ENCODE data around the gene UVRAG. TPM values are rescaled to one million over a fixed set of nuclear protein-coding genes. Genes with fewer than 3 reads are reported as not detected.

Gene UVRAG
- total RNA-seq (36.6 TPM), polyA plus RNA-seq (16.4 TPM)

GRCh38 chr11:75814677-75815344, at the start of gene UVRAG:
Gene UVRAG, plus strand, starts transcription at chr11:75815210. Its CDS starts 198 bp downstream, at chr11:75815408.
- Histone ChIP-seq H3K27ac (ENCODE audit: low read depth) (peak within 1 kb of the TSS; percentile 89), H3K4me3 (ENCODE audit: low read depth, low read length) (peak within 1 kb of the TSS; percentile 92), H3K4me1 (ENCODE audit: insufficient read depth) (no peaks in the 10 kb centered on the region), H3K36me3 (ENCODE audit: insufficient read depth) (no peaks in the 10 kb centered on the region)
- under 1% methylated on average over 39 of the region's 39 CpGs for WGBS
- peak; percentile 99 for DNase-seq (ENCODE audit: extremely low spot score)

DNA sequence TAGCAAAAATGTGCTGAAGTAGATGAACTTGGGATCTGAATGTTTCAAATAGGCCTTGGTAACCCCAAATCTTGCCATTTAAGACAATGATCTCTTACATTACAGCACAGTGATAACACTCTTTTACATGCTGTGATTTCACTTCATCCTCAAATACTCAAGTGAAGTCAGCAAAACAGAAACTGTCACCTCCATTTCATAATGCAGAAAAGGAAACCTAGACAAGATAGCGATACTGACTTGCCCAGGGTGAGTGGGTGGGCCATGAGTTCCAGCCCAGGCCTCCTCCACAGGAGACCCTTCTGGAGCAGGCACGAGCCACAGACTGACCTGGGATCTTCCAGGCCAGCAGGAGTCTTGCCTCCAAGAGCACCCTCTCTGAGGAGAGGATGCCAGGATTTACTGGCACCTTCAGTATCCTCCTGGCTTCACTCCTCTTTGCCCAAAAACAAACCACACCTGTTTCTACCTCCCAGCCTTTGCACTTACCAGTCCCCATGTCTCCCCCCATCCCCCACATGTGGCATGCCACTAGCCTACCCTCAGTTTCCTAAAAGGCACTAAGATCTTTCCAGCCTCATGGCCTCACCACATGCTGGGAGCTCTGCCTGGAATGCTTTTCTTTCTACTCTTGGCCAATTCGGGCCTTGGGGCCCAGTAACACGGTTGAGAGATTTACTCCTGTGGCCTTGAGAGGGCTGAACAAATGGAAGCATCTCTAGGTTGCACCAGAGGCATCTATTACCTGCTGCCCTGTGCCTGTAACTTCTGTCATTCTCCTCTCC, 48.4 kb upstream of the UVRAG start:
- 76% methylated on average over 4 of the region's 4 CpGs for WGBS
- H3K4me3 ChIP-seq (ENCODE audit: low read depth, low read length): no peak overlapping the region
- no peak overlapping the region for H3K27ac ChIP-seq (ENCODE audit: low read depth)
- no peak for DNase-seq (ENCODE audit: extremely low spot score)
- H3K4me1 ChIP-seq (ENCODE audit: insufficient read depth): no peaks in the 10 kb centered on the region
- no peaks in the 10 kb centered on the region for H3K36me3 ChIP-seq (ENCODE audit: insufficient read depth)

- no peaks in the 10 kb centered on the region for H3K36me3 ChIP-seq (ENCODE audit: insufficient read depth)
- DNase-seq (ENCODE audit: extremely low spot score): no peak
- H3K4me1 ChIP-seq (ENCODE audit: insufficient read depth): no peaks in the 10 kb centered on the region
- WGBS: 94% methylated on average over 6 of the region's 6 CpGs
- H3K27ac ChIP-seq (ENCODE audit: low read depth): no peak overlapping the region
- H3K4me3 ChIP-seq (ENCODE audit: low read depth, low read length): no peak overlapping the region
Measured at GRCh38 chr11:75767228-75767572, 47.8 kb upstream of the UVRAG start.

DNA sequence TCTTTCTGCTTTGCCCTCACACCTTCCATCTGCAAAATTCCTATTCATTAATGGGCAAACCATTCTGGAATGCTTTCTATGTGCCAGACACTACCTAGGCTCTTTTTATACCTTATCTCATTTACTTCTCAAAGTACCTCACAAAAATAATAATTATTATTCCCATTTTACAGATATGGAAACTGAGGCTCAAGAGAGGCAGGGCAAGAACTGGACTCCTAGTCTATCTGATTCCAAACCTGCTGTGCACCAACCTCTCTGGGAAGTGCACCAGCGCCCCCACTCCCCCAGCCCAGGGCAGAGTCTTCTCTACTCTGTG, 47.3 kb upstream of the UVRAG start:
- no peak overlapping the region for H3K4me3 ChIP-seq (ENCODE audit: low read depth, low read length)
- WGBS: 51% methylated on average over 1 of the region's 1 CpG
- H3K4me1 ChIP-seq (ENCODE audit: insufficient read depth): no peaks in the 10 kb centered on the region
- H3K36me3 ChIP-seq (ENCODE audit: insufficient read depth): no peaks in the 10 kb centered on the region
- H3K27ac ChIP-seq (ENCODE audit: low read depth): no peak overlapping the region
- no peak for DNase-seq (ENCODE audit: extremely low spot score)

- no peak within 1 kb of the TSS for H3K27ac ChIP-seq (ENCODE audit: low read depth)
- WGBS: 3% methylated on average over 66 of the region's 66 CpGs
- peak within 1 kb of the TSS; percentile 43 for H3K4me3 ChIP-seq (ENCODE audit: low read depth, low read length)
- no peak for DNase-seq (ENCODE audit: extremely low spot score)
- H3K36me3 ChIP-seq (ENCODE audit: insufficient read depth): no peaks in the 10 kb centered on the region
- H3K4me1 ChIP-seq (ENCODE audit: insufficient read depth): no peaks in the 10 kb centered on the region
Measured at GRCh38 chr11:75768112-75768908, 46.7 kb upstream of the UVRAG start, which contains the start of gene DGAT2. Gene DGAT2, plus strand, starts transcription at chr11:75768778. Its CDS starts 214 bp downstream, at chr11:75768992.

GRCh38 chr11:75768909-75769771, 45.9 kb upstream of the UVRAG start:
- Histone ChIP-seq H3K27ac (ENCODE audit: low read depth) (no peak overlapping the region), H3K36me3 (ENCODE audit: insufficient read depth) (no peaks in the 10 kb centered on the region), H3K4me1 (ENCODE audit: insufficient read depth) (no peaks in the 10 kb centered on the region), H3K4me3 (ENCODE audit: low read depth, low read length) (peak overlapping the region; percentile 43)
- WGBS: 15% methylated on average over 46 of the region's 46 CpGs
- DNase-seq (ENCODE audit: extremely low spot score): no peak

DNA sequence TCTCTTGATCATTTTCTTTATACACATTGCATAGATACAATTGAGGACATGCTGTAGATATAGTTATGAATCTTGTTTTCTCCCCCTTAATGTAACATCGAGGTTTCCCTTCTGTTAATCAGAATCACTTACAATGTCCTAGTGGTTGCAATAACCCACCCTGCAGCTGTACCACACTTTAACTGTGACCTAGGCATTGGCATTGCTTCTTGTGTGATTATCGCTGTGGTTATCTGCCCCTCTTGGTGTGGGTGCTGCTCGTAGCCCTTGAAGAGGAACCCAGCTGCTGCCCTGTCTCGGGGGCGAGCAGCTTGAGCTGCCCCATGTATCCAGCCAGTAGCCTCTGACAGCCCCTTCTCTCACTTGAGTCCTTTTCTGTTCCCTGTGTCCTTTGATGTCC, 44.9 kb upstream of the UVRAG start:
- DNase-seq (ENCODE audit: extremely low spot score): no peak
- H3K4me3 ChIP-seq (ENCODE audit: low read depth, low read length): no peak overlapping the region
- no peaks in the 10 kb centered on the region for H3K36me3 ChIP-seq (ENCODE audit: insufficient read depth)
- 75% methylated on average over 5 of the region's 5 CpGs for WGBS
- no peaks in the 10 kb centered on the region for H3K4me1 ChIP-seq (ENCODE audit: insufficient read depth)
- no peak overlapping the region for H3K27ac ChIP-seq (ENCODE audit: low read depth)

GRCh38 chr11:75771646-75772410, 43.2 kb upstream of the UVRAG start:
- no peaks in the 10 kb centered on the region for H3K4me1 ChIP-seq (ENCODE audit: insufficient read depth)
- no peak for DNase-seq (ENCODE audit: extremely low spot score)
- H3K36me3 ChIP-seq (ENCODE audit: insufficient read depth): no peaks in the 10 kb centered on the region
- no peak overlapping the region for H3K4me3 ChIP-seq (ENCODE audit: low read depth, low read length)
- WGBS: 84% methylated on average over 6 of the region's 6 CpGs
- H3K27ac ChIP-seq (ENCODE audit: low read depth): no peak overlapping the region

- H3K36me3 ChIP-seq (ENCODE audit: insufficient read depth): no peaks in the 10 kb centered on the region
- no peak for DNase-seq (ENCODE audit: extremely low spot score)
- 80% methylated on average over 5 of the region's 5 CpGs for WGBS
- H3K27ac ChIP-seq (ENCODE audit: low read depth): no peak overlapping the region
- no peaks in the 10 kb centered on the region for H3K4me1 ChIP-seq (ENCODE audit: insufficient read depth)
- H3K4me3 ChIP-seq (ENCODE audit: low read depth, low read length): no peak overlapping the region
Measured at GRCh38 chr11:75773595-75774353, 41.2 kb upstream of the UVRAG start.

- no peaks in the 10 kb centered on the region for H3K4me1 ChIP-seq (ENCODE audit: insufficient read depth)
- H3K4me3 ChIP-seq (ENCODE audit: low read depth, low read length): no peak overlapping the region
- H3K36me3 ChIP-seq (ENCODE audit: insufficient read depth): no peaks in the 10 kb centered on the region
- DNase-seq (ENCODE audit: extremely low spot score): no peak
- 96% methylated on average over 3 of the region's 3 CpGs for WGBS
- H3K27ac ChIP-seq (ENCODE audit: low read depth): no peak overlapping the region
Measured at GRCh38 chr11:75775056-75775455, 40.0 kb upstream of the UVRAG start.

- no peaks in the 10 kb centered on the region for H3K36me3 ChIP-seq (ENCODE audit: insufficient read depth)
- H3K4me1 ChIP-seq (ENCODE audit: insufficient read depth): no peaks in the 10 kb centered on the region
- 94% methylated on average over 4 of the region's 4 CpGs for WGBS
- DNase-seq (ENCODE audit: extremely low spot score): no peak
- H3K4me3 ChIP-seq (ENCODE audit: low read depth, low read length): no peak overlapping the region
- H3K27ac ChIP-seq (ENCODE audit: low read depth): no peak overlapping the region
Measured at GRCh38 chr11:75776546-75776945, 38.5 kb upstream of the UVRAG start.

DNA sequence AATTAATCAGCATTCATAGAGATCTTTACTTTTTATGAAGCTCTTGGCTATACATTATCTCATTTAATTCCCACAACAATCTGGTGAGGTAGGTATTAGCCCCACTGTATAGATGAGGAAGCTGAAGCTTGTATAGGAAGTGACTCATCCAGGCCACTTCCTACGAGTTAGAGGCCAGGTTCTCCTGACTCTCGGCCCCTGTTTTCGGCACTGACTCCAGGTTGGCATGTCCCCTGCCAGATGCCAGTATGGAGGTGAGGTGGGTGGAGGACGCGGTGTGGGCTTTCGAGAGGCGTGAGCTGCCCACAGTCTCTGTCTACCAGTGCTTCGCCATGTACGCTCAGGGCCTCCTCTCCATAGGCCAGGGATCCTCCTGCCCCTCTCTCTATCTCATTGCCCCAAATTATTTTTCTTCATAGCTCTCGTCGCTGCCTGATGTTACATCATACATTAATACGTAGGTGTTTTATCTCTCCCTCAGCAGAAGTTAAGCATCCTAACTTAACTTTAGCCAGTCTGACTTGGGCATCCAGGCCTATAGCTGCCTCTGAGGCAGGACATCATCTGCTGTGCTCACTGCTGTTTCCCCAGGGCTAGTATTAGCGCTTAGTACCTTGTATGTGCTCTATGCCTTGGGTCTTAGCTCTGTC, 37.4 kb upstream of the UVRAG start:
- WGBS: 93% methylated on average over 13 of the region's 13 CpGs
- no peaks in the 10 kb centered on the region for H3K4me1 ChIP-seq (ENCODE audit: insufficient read depth)
- no peak overlapping the region for H3K27ac ChIP-seq (ENCODE audit: low read depth)
- H3K36me3 ChIP-seq (ENCODE audit: insufficient read depth): no peaks in the 10 kb centered on the region
- no peak overlapping the region for H3K4me3 ChIP-seq (ENCODE audit: low read depth, low read length)
- DNase-seq (ENCODE audit: extremely low spot score): no peak
